ENCODE data around the gene NFE2.
"Not testable (repeated sequence)": the region's sequence is repeated elsewhere in the genome, so short reads cannot be mapped to it uniquely, and the experiment has no call there.

The NFE2 gene

DNA sequence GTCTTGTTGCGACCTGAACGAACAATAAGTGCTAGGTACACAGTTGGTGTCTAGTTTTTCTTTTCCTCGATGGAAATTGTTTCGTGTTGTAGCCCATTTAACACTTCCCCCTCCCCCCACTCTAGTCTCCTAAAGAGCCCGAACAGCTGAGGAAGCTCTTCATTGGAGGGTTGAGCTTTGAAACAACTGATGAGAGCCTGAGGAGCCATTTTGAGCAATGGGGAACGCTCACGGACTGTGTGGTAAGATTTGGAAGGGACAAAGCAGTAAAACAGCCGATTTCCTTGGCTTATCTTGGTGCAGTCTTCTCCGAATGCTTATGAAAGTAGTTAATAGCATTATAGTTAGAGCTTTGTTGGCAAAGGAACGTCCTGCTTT, 19.6 kb downstream of the NFE2 start:
- not testable (repeated sequence) for DNase-seq

DNA sequence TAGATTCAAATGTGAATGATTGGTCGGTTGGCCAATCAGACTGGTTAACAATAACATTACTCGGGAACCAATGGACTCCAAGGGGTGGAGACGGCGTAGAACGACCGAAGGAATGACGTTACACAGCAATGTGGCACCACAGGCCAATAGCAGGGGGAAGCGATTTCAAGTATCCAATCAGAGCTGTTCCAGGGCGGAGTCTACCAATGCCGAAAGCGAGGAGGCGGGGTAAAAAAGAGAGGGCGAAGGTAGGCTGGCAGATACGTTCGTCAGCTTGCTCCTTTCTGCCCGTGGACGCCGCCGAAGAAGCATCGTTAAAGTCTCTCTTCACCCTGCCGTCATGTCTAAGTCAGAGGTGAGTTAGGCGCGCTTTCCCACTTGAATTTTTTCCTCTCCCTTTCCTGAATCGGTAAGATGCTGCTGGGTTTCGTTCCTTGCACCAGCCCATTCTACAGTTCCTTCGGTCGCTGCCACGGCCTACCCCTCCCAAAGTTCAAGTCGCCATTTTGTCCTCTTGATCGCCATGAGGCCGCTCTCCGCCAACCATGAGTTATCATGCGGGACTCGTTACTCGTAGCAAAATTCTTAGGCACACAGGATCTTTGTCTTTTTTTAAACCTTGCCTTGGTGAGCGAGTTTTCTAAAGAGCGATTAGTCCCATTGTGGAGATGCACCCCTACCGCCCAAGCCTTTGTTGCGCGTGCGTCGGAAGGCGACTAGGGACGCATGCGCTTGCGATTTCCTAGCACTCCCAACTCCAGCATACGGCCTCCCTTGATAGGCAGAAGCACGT, 20.2 kb downstream of the NFE2 start, which contains the start of gene HNRNPA1:
Gene HNRNPA1 (plus strand): TSS at position 259 of the 793 bp plus-strand sequence. CDS start 82 bp downstream, at position 341.
- peak; percentile 82 to 88 for DNase-seq

DNA sequence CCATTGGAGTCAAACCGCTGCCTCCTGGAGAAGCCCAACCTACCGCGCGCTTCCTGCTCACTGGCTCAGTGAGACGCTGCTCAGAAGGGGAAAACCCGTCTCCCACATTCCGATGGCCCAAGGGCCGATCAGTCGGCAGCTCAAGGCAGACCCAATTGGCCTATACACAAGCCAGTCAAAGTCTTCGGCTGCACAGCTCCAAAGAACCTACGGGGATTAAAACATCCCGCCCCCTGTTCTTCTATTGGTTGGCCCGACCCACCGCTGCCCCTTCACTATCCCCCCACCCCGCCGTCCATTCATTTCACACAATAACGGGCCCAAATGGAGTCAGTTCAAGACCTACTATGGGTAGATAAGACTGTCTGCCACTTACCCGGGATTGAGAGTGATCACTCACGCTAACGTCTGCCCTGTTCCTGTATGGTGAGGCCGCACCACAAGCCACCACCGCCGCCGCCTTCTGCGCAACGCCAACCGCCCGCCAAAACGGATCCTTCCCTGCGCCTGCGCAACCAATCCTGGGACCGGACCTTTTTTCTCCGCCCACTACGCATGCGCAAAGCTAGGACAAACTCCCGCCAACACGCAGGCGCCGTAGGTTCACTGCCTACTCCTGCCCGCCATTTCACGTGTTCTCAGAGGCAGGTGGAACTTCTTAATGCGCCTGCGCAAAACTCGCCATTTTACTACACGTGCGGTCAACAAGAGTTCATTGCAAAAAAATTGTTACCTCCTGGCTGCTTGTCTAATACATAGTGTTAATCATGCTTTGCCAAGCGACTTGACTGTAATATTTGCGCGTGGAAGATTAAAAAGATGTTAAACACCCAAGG, 21.0 kb downstream of the NFE2 start, which contains the start of gene CBX5:
Gene CBX5 (minus strand): TSS at position 491 of the 836 bp plus-strand sequence. CDS start 22,472 bp downstream, outside the sequence.
- peak; percentile 98 to 99 for DNase-seq

DNA sequence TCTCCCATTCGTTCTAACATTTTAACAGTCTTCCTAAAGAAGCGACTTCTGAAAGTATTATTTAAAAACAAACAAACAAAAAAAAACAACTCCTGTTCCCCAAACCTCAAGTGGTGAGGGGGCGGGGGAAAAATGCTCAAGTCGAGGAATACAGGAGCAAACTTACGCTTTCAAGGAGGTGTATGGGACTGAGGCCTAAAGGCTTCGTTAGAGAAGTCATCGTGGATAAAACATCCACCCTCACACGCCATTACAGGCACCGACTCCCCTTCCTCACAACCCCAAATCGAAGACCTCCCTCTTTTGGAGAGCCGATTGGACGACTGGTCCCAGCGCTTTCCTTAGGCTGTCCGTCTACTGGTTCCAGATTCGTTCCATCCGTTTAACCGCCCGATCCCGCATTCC, 21.6 kb downstream of the NFE2 start:
- no peak for DNase-seq

DNA sequence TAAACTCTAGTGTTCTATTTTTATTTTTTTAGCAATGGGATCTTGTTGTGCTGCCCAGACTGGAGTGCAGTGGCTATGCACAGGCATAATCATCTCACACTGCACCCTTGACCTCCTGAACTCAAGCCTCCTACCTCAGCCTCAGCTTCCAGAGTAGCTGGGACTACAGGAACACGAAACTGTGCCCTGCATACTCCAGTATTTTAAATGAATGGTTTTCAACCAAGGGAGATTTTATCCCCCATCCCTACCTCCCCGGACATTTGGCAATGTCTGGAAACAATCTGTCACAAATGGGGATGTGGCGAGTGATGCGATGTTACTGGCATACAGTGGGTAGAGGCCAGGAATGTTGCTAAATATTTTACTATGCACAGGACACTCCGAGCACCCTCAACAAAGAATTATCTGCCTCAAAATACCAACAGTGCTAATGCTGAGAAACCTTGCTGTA, 23.0 kb downstream of the NFE2 start:
- no peak for DNase-seq

DNA sequence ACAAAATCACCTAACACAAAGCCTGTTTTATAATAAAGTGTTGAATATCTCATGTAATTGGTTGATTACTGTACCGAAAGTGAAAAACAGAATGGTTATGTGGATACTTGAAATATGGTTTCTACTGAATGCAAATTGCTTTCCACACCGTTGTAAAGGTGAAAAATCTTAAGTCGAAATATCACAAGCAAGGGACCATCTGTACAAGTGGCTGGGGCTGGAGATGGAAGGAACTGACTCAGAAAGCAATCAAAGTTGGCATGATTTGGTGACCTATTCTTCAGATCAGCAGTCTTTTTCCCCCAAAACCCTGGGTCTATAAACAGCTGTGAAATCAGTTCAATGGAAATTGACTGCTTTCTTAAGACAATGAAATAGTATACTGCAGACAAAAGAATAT, 24.4 kb downstream of the NFE2 start:
- no peak for DNase-seq

DNA sequence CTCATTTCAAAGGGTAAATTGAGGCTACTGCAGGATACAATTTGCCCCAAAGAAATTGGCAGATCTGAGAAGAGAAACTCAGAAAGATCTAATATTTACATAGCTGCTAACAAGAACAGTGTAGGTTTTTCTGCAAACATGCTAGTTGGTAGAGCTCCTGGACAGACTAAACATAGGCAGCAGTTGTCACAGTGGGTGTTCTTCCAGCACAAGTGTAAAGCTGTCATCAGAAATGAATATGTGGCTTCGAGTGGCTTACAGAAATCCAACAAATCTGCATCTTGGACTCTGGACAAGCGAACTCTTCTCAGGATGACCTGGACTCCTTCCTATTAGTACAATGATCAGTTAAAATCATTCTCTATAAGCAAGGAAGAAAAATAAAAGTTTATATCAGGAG, 26.8 kb downstream of the NFE2 start:
- DNase-seq = no peak

DNA sequence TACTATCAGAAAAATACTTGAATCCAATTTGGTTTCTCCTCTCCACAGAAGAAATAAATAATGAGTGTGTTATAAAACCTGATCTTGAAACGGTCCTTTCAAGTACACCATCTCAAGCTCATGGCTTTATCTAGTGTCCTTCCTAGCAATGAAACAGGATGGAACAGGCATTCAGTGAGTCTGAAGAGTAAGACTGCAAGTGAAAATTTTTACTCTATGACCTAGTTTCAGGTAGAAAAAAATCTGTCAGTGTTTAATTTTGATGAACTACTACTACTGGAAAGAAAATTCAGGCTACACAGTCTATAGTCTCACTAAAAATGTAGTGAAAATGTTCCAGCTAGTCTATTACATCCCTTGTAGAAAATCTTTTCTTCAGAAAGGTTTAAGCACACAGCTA, 28.6 kb downstream of the NFE2 start:
- DNase-seq = no peak

DNA sequence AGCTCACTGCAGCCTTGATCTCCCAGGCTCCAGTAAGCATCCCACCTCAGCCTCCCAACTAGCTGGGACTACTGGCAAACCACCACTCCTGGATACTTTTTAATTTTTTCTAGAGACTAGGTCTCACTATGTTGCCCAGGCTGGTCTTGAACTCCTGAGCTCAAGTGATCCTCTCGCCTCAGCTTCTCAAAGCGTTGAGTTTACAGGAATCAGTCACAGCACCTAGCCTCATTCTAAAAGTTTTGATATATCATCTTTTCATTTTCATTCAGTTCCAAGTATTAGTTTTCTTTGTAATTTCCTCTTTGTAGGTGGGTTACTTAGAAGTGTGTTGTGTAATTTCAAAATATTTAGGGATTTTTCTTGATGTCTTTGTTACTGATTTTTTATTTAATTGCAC, 30.5 kb downstream of the NFE2 start:
- DNase-seq = no peak

DNA sequence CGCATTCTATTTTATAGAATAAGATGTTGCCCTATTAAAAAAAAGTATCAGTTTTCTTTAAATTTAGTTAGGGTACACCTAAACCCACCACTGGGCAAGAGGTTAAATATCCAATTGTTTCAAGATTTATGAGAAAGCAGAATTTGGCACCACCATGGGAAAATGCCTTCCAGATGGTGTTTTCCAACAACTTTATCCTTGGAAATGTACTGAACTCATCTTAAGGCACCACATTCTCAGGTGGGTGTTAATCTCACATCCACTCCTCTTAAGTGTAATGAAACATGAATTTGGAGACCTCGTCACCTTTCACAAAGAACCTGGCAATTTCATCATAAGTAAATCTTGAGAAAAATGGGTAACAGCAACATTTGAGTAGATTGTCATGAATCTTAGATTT, 34.0 kb downstream of the NFE2 start:
- no peak for DNase-seq

DNA sequence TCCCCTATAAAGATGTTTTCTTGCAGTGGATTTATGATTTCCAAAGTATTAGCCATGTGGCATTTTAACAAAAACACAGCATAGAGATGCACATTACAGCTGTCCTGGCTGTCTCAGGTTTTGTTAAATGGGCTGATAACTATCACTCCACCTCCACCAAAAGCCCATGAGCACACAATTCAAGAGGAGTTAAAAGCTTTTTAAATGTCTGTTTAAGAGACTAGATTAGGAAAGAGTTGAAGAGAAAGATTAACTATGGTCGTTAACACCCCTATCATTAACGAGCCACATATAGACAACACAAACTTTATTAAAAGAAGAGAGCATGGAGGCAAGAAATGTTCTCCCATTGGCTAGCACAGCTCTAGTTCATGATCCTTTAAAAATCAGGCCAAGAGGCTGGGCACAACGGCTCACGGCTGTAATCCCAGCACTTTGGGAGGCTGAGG, 35.4 kb downstream of the NFE2 start:
- DNase-seq = no peak

DNA sequence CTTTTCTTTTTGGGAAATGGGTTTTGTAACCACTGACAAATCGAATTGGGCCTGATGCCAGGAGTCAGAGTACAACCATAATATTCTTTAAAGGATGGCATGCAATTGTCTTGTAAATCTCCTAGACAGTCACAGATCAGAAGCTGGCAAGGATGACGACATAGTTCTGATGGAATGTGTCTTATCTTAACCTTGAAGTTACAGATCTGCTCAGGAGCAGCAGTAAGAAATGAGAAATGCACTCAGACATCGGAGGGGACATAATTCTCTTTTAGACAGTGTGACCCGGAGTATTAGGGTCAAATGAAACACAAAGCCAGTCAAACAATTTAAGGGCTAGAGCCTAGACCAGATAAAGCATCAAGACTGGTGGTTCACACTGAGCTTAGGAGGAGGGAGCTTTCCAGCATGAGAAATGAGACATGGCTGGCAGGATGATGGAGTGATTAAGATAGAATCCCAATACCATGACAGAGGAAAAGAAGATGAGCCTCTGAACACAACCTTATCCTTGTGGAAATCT, 38.4 kb downstream of the NFE2 start:
- no peak for DNase-seq

DNA sequence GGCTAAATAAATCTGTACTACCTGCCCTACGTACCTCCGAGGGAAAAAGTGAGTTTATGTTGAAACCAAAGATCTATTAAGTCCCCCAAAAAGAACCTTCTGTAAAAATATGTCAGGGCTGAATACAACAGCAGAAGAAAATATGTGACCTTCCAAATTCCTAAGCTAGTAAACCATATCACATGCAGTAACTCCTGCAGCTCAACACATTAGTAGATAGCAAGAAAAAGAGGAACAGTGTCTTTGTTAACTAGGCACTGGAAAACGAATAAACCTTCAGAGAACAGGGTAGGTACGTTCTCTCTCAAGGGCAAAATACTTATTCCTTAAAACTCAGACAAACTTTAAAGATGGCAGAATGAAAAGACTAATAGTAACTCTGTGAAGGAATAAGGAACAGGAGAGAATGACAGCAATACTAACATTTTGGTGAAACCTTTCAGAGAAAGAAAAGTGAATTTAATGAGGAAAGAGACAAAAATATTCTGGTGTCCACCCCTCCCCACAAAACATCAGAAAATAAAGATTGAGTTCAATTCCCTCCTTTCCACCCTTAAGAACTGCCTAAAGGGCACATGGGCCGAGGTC, 38.9 kb downstream of the NFE2 start:
- no peak for DNase-seq

DNA sequence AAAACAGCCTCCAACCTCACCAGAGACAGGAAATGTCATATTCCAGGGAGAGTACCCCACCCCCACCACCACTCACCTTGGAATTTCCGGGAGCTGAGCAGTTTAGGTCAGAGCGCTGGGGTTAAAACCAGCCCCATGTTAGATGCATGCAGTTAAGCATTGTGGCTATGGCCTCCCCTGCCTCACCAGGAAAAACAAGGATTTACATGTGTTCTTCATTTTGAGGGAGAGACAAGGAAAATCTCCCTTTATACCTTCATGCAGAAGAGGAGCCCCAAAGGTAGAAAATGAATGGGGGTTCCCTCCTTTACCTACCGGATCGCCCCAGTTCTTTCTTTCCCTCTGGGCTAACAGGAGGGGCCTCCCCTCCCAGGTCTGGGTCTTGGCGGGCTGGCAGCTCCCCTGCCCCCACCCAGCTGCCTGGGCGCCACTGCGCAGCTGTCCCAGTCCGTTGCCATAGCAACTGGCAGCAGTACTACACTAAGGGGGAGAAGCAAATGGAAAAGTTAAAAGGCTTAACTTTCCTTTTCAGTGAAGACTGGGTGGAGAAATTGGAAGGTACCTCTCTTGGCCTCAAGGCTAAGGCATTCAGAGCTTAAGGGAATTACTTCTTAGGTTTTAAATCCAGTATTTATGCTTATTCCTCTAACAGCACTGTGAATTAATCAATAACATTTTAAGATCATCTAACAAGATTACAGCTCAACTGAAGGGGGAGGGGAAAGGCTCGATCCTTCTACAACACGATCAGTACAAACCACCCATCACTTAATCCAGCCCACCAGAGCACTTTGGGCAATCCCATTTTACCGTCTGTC, 41.4 kb downstream of the NFE2 start:
- DNase-seq = no peak

DNA sequence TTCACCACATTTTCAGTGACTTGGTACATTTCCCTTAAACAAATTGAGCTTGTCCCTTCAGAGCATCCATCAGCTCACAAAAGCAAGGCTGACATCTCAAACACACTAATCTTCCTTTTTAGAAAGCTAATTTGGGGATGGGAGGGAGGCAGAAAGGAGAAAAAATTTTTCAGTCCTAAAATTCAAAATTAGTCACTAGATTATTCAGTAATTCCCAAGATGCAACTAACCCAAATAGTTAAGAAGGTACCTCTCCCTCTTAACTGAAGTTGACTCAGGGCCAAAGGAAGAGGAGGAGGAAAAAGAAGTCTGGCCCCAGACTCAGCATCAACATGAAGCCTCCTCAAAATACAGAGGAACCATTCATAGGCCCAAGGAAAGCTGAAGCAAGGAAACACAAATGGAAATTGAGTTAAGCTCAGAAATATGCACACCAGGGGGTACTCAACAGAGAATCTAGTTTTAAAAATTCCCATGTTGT, 42.6 kb downstream of the NFE2 start:
- no peak for DNase-seq

DNA sequence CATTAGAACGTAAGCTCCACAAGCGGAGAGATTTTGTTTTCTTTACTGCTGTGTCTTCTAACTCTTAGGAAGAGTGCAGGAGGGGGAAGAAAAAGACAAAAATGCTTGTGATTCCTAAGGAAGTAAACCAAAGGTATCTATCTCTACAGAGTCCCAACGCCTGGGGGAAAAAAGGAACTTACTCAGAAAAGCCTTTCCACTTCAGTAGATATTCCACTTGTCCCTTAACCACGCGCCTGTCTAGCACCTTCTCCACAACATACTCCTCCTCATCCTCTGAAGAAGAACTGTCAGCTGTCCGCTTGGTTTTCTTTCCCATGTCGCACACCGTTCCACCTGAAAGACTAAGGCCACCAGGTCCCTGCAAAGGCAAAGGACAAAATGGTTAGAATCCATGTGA, 43.5 kb downstream of the NFE2 start:
- no peak for DNase-seq

DNA sequence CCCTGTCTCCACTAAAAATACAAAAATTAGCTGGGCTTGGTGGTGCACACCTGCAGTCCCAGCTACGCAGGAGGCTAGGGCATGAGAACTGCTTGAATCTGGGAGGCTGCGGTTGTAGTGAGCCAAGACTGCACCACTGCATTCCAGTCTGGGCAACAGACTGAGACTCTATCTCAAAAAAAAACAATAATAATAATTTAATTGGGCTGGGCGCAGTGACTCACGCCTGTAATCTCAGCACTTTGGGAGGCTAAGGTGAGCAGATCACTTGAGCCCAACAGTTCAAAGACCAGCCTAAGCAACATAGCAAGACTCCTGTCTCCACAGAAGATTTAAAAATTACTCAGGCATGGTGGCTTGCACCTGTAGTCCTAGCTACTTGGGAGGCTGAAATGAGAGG, 47.6 kb downstream of the NFE2 start:
- DNase-seq = no peak

DNA sequence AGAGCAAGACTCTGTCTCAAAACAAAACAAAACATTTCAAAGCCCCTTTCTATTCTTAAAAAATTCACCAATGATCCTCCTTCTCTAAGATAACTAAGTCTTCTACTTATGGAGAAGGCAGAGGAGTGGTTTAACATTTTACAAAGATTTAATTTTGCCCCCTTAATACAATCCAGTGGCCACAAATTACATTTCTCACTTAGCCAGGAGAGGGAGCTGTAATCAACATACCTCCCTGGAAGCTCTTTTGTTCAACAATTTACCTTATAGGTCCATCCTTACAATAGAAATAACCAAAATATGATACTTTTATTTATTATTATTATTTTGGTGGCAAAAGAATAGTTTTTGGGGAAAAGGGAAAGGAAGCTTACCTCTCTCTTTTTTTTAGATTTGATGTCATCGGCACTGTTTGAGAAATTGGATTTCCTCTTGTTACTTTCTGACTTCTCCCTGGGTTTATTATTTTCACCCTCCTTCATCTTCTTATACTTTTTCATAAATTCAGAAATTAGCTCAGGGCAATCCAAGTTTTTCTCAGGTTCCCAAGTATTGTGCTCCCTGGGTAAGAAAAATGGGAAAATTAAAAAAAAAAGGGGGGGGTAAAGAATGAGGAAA, 49.0 kb downstream of the NFE2 start:
- DNase-seq = no peak

DNA sequence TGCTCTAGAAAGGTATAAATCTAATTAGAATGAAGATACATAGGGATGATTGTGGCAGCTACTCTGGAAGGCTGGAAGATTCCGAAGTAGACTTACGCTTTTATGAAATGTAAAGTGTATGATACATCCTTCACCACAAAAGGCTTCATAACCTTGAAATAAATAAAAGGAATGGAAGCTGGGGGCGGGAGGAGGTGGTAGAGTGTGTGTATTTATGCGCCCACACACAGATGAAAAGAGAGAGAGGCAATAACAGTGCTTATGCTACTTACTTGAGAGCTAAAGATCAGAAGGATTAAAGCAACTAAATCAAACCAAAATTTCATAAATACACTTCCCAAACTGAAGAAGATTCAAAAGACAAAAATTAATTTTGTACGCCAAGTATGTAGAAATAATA, 51.3 kb downstream of the NFE2 start:
- no peak for DNase-seq

DNA sequence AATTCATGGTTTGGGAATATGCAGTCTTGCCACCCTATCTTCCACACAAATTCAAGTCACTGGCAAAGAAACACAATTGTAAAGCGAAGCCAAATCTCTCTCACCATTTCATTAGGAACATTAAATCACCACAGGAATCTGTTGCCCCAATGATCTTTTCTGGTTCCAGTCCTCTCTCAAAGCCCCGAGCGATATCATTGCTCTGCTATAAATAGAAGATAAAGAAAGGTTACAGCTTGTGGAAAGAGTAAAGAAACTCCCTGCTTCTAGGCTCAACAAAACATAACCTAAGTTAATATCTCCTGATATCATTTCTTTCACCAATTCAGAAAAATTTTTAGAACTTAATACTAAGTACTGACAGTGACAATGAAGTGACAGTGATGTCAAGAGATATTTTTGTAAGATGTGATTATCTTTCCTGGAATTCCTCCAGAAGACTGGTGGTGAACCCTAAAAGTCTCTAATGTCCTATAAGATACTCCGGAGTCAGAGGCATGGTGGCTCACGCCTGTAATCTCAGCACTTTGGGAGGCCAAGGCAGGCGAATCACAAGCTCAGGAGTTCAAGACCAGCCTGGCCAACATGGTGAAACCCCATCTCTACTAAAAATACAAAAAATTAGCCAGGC, 54.7 kb downstream of the NFE2 start:
- DNase-seq = no peak
